Type B pancreatic cell (in vitro differentiated cells): Measurements from ENCODE around the gene FNDC3A. TPM values are rescaled to one million over a fixed set of nuclear protein-coding genes. Genes with fewer than 3 reads are reported as not detected.

Experiments used
- DNase-seq: peaks from one replicate; pipeline ENCODE4 v3.0.0; 2021; ENCODE audit warnings: mixed read lengths; ENCODE audit not compliant: unreplicated experiment; ENCODE audit errors: extremely low spot score
- H3K27ac Mint-ChIP-seq: 2 replicates; pipeline ENCODE4 v1.8.0; 2021; ENCODE audit warnings: mild to moderate bottlenecking, mixed read lengths
- H3K27me3 Mint-ChIP-seq: 2 replicates; pipeline ENCODE4 v1.8.0; 2021; ENCODE audit warnings: mixed read lengths
- H3K36me3 Mint-ChIP-seq: 2 replicates; pipeline ENCODE4 v1.8.0; 2021; ENCODE audit warnings: mixed read lengths
- H3K4me1 Mint-ChIP-seq: one replicate; pipeline ENCODE4 v1.8.0; 2021; ENCODE audit warnings: mixed read lengths; ENCODE audit not compliant: unreplicated experiment
- H3K4me3 Mint-ChIP-seq: 2 replicates; pipeline ENCODE4 v1.8.0; 2021; ENCODE audit warnings: mild to moderate bottlenecking, mixed read lengths
- H3K9me3 Mint-ChIP-seq: 2 replicates; pipeline ENCODE4 v1.8.0; 2021; ENCODE audit warnings: mixed read lengths
- CTCF ChIP-seq: fragments of 200-600 bp; sonication (generic); conservative IDR thresholded peaks from 2 replicates; pipeline ENCODE4 v1.5.0; 2021; ENCODE audit warnings: antibody characterized with exemption, mild to moderate bottlenecking
- total RNA-seq: library from RNA; stranded (reverse); gene quantifications from 2 replicates; pipeline ENCODE4 v1.2.1, GENCODE V29; 2021; ENCODE audit warnings: low replicate concordance

Gene FNDC3A
- total RNA-seq, 1 donor from 2014 or later: 65.7 TPM

GRCh38 chr13:49254007-49254406 lies 278.3 kb downstream of the FNDC3A start:
- no peak for TF ChIP-seq CTCF
- no peak for DNase-seq
- no peaks in the 10 kb centered on the region for H3K27me3 Mint-ChIP-seq
- no peak overlapping the region for H3K27ac Mint-ChIP-seq
- no peak overlapping the region for H3K4me3 Mint-ChIP-seq
- H3K9me3 Mint-ChIP-seq: no peaks in the 10 kb centered on the region
- peaks cover 3% of the 10 kb centered on the region for H3K4me1 Mint-ChIP-seq
- H3K36me3 Mint-ChIP-seq: peaks cover 19% of the 10 kb centered on the region

GRCh38 chr13:49256841-49257240 lies 281.1 kb downstream of the FNDC3A start:
- Mint-ChIP-seq H3K9me3 (no peaks in the 10 kb centered on the region), H3K36me3 (peaks cover 32% of the 10 kb centered on the region), H3K27me3 (no peaks in the 10 kb centered on the region), H3K4me1 (no peaks in the 10 kb centered on the region), H3K4me3 (no peak overlapping the region), H3K27ac (no peak overlapping the region)
- no peak for TF ChIP-seq CTCF
- no peak for DNase-seq

- TF ChIP-seq CTCF: no peak
- H3K9me3 Mint-ChIP-seq: no peaks in the 10 kb centered on the region
- H3K36me3 Mint-ChIP-seq: peaks cover 31% of the 10 kb centered on the region
- no peaks in the 10 kb centered on the region for H3K4me1 Mint-ChIP-seq
- no peak overlapping the region for H3K4me3 Mint-ChIP-seq
- H3K27me3 Mint-ChIP-seq: no peaks in the 10 kb centered on the region
- no peak overlapping the region for H3K27ac Mint-ChIP-seq
- DNase-seq: no peak
Measured at GRCh38 chr13:49258089-49258796, 282.5 kb downstream of the FNDC3A start.

Other genes with a start within 250 kb of the FNDC3A start
- gene MLNR, start 244.4 kb downstream of the FNDC3A start, total RNA-seq: not detected in 2 replicates